GM12878 (cell line): ENCODE results near the gene STARD5. TPM values are rescaled to one million over a fixed set of nuclear protein-coding genes. Genes with fewer than 3 reads are reported as not detected.
A peak's percentile ranks its signal among the peaks of the same experiment; 100 is the strongest.

Source experiments
- CEBPZ ChIP-seq: fragments of 150-350 bp; IDR thresholded peaks from 2 replicates; pipeline ENCODE4 v1.6.1; 2016; ENCODE audit warnings: low read depth, low read length
- E2F4 ChIP-seq: IDR thresholded peaks from 2 replicates; pipeline ENCODE4 v1.6.1; 2012; ENCODE audit warnings: low read depth, low read length, improper control_type of control experiment
- GATAD2B ChIP-seq: fragments of 450-650 bp; conservative IDR thresholded peaks from 2 replicates; pipeline ENCODE4 v1.6.1; 2017; ENCODE audit warnings: low read depth, mild to moderate bottlenecking, moderate library complexity
- HSF1 ChIP-seq: fragments of 150-350 bp; IDR thresholded peaks from 2 replicates; pipeline ENCODE4 v1.6.1; 2014; ENCODE audit warnings: mild to moderate bottlenecking, low read depth, low read length
- KAT2A ChIP-seq: conservative IDR thresholded peaks from 2 replicates; pipeline ENCODE4 v1.6.1; 2011; ENCODE audit warnings: low read depth, low read length; ENCODE audit not compliant: control insufficient read depth
- MEF2B ChIP-seq: fragments of 450-650 bp; IDR thresholded peaks from 2 replicates; pipeline ENCODE4 v1.6.1; 2018; ENCODE audit warnings: mild to moderate bottlenecking, moderate library complexity; ENCODE audit not compliant: partially characterized antibody, poor library complexity, severe bottlenecking
- MYB ChIP-seq: fragments of 150-350 bp; IDR thresholded peaks from 2 replicates; pipeline ENCODE4 v1.6.1; 2014; ENCODE audit warnings: mild to moderate bottlenecking, low read depth, low read length, borderline replicate concordance
- NBN ChIP-seq: fragments of 450-650 bp; IDR thresholded peaks from 2 replicates; pipeline ENCODE4 v1.6.1; 2016
- NKRF ChIP-seq: fragments of 450-650 bp; conservative IDR thresholded peaks from 2 replicates; pipeline ENCODE4 v1.6.1; 2017; ENCODE audit warnings: mild to moderate bottlenecking, moderate library complexity
- PRDM15 ChIP-seq: fragments of 450-650 bp; formaldehyde crosslinking; IDR thresholded peaks from 2 replicates; pipeline ENCODE4 v1.4.0; 2020; ENCODE audit warnings: mild to moderate bottlenecking, moderate library complexity
- RCOR1 ChIP-seq: conservative IDR thresholded peaks from 2 replicates; pipeline ENCODE4 v1.6.1; 2012; ENCODE audit warnings: low read depth, low read length, improper control_type of control experiment
- RELA ChIP-seq: fragments of 450-650 bp; IDR thresholded peaks from 2 replicates; pipeline ENCODE4 v1.8.0; 2014; ENCODE audit warnings: borderline replicate concordance; ENCODE audit not compliant: partially characterized antibody
- SKIL ChIP-seq: fragments of 450-650 bp; IDR thresholded peaks from 2 replicates; pipeline ENCODE4 v1.6.1; 2017; ENCODE audit warnings: mild to moderate bottlenecking, low read depth, inconsistent platforms; ENCODE audit not compliant: poor library complexity, severe bottlenecking
- SREBF1 ChIP-seq: IDR thresholded peaks from 2 replicates; pipeline ENCODE4 v1.6.1; 2012; ENCODE audit warnings: mild to moderate bottlenecking, low read length
- ZSCAN29 ChIP-seq: fragments of 450-650 bp; IDR thresholded peaks from 2 replicates; pipeline ENCODE4 v1.6.1; 2017; ENCODE audit warnings: mild to moderate bottlenecking, moderate library complexity
- ZZZ3 ChIP-seq: IDR thresholded peaks from 2 replicates; pipeline ENCODE4 v1.6.1; 2011; ENCODE audit warnings: low read depth; ENCODE audit not compliant: control insufficient read depth, insufficient read length
- polyA plus RNA-seq, 11 experiments: library from polyadenylated mRNA; depleted of rRNA in 4 of 11; unstranded in 6 of 11; stranded (reverse) in 5 of 11; fragments of >200 nt; fragmentation: Nextera tagmentation in 4 of 11; fragmentation: Illumina TruSeq in 1 of 11; extraction: Ambion mirVana in 4 of 11; extraction: Trizol in 1 of 11; gene quantifications; 1 replicate in 1 of 11; 2 replicates in 10 of 11; pipeline versions ENCODE4 v1.2.1 to v1.2.3, GENCODE V29; 2011 to 2016; ENCODE audit warnings: inconsistent platforms in 2 of 11, missing spikeins in 2 of 11, low read depth in 1 of 11
- total RNA-seq, 4 experiments: library from RNA; depleted of rRNA in 3 of 4; stranded (reverse); fragments of >200 nt in 3 of 4; fragmentation: Illumina TruSeq in 1 of 4; extraction: Trizol in 1 of 4; gene quantifications; 2 replicates each; pipeline versions ENCODE4 v1.2.1 to v1.2.3, GENCODE V29; 2013 to 2021

The STARD5 gene
- total and polyA plus RNA-seq, 10 of the 15 experiments (the other 5 are each of a cell fraction or from before 2014, with no cell fraction given) = 2.3 to 9.4 (median 4.7) TPM

GRCh38 chr15:81292523-81293001 is 31.4 kb downstream of the STARD5 start (continued):
- TF ChIP-seq CEBPZ (no peak), PRDM15 (CRISPR knock-in tag) (no peak), MEF2B (peak; percentile 97), HSF1 (no peak), ZSCAN29 (no peak), E2F4 (no peak), NBN (peak; percentile 76), RELA (peak; percentile 83), NKRF (no peak; the same call in 1 of the 2 replicates), SREBF1 (no peak), GATAD2B (peak; percentile 83), SKIL (no peak), ZZZ3 (no peak), RCOR1 (no peak), KAT2A (no peak), MYB (no peak)
